H1 (cell line): ENCODE measurements around the gene BUD13. TPM values are rescaled to one million over a fixed set of nuclear protein-coding genes. Genes with fewer than 3 reads are reported as not detected.

Experiments used
- CTCF ChIA-PET: fragments of 300-600 bp; sonication (Branson Sonifier 250); formaldehyde crosslinking; loops from one replicate; lab custom pipeline; 2021; ENCODE audit not compliant: partially characterized antibody; lab: Charles Lee
- POLR2A ChIA-PET: fragments of 300-600 bp; sonication (Branson Sonifier 250); formaldehyde crosslinking; loops from one replicate; lab custom pipeline; 2021; ENCODE audit warnings: inconsistent platforms; ENCODE audit not compliant: partially characterized antibody; lab: Charles Lee
- DNase-seq, 2 experiments: peaks; one replicate each; pipeline versions ENCODE4 v3.0.0 to v3.0.0-alpha.2; 2010 to 2022; ENCODE audit warnings: low spot score in 2 of 2, low read depth in 1 of 2, mixed read lengths in 1 of 2
- FAIRE-seq: peaks from 2 replicates; lab custom pipeline; 2011; peaks lifted over from hg19 to GRCh38; lab: Jason Lieb, UNC
- H2AFZ ChIP-seq: 2 replicates; pipeline ENCODE4 v1.8.1; 2012; ENCODE audit warnings: low read length, inconsistent platforms
- H2AK5ac ChIP-seq: 2 replicates; pipeline ENCODE4 v1.6.1; 2013; ENCODE audit warnings: low read depth, low read length
- H2BK120ac ChIP-seq: replicated peaks from 2 replicates; pipeline ENCODE3; 2013; ENCODE audit warnings: low read depth, low read length, inconsistent platforms
- H2BK12ac ChIP-seq: 2 replicates; pipeline ENCODE4 v1.6.1; 2013; ENCODE audit warnings: low read depth, low read length
- H2BK15ac ChIP-seq: 2 replicates; pipeline ENCODE4 v1.6.1; 2013; ENCODE audit warnings: low read length
- H2BK20ac ChIP-seq: 2 replicates; pipeline ENCODE4 v1.6.1; 2013; ENCODE audit warnings: low read length
- H2BK5ac ChIP-seq: 2 replicates; pipeline ENCODE4 v1.6.1; 2013; ENCODE audit warnings: low read depth, low read length
- H3K14ac ChIP-seq: 2 replicates; pipeline ENCODE4 v1.6.1; 2013; ENCODE audit warnings: inconsistent platforms; ENCODE audit not compliant: insufficient read length
- H3K18ac ChIP-seq: 2 replicates; pipeline ENCODE4 v1.6.1; 2013; ENCODE audit warnings: low read length; ENCODE audit errors: extremely low read depth
- H3K23ac ChIP-seq: 2 replicates; pipeline ENCODE4 v1.6.1; 2013; ENCODE audit warnings: inconsistent platforms; ENCODE audit not compliant: insufficient read length
- H3K23me2 ChIP-seq: 2 replicates; pipeline ENCODE4 v1.6.1; 2013; ENCODE audit warnings: low read depth, low read length
- H3K27ac ChIP-seq: 2 replicates; pipeline ENCODE4 v1.6.1; 2011; ENCODE audit warnings: low read depth, low read length, inconsistent platforms
- H3K27me3 ChIP-seq, 4 experiments: replicated peaks in 1 of 4; 1 replicate in 1 of 4; 2 replicates in 3 of 4; pipeline versions ENCODE4 v1.6.1 to v1.8.1; 2011 to 2013; ENCODE audit warnings: low read length in 3 of 4, mild to moderate bottlenecking in 3 of 4, inconsistent platforms in 2 of 4, mixed read lengths in 2 of 4, moderate library complexity in 1 of 4; ENCODE audit not compliant: control insufficient read depth in 3 of 4, insufficient read depth in 3 of 4; ENCODE audit errors: extremely low read depth in 1 of 4
- H3K36me3 ChIP-seq, 4 experiments: 2 replicates each; pipeline versions ENCODE4 v1.6.1 to v1.8.1; 2011 to 2013; ENCODE audit warnings: mild to moderate bottlenecking in 4 of 4, low read length in 3 of 4, moderate library complexity in 2 of 4, control low read depth in 1 of 4, inconsistent platforms in 1 of 4; ENCODE audit not compliant: insufficient read depth in 4 of 4, control insufficient read depth in 2 of 4
- H3K4ac ChIP-seq: replicated peaks from 2 replicates; pipeline ENCODE3; 2013; ENCODE audit warnings: low read length, low read depth, mixed read lengths, inconsistent platforms; ENCODE audit not compliant: insufficient read length
- H3K4me1 ChIP-seq, 4 experiments: replicated peaks in 1 of 4; 1 replicate in 1 of 4; 2 replicates in 3 of 4; pipeline versions ENCODE4 v1.6.1 to v1.8.1; 2011 to 2013; ENCODE audit warnings: low read length in 3 of 4, inconsistent platforms in 2 of 4, mixed read lengths in 1 of 4; ENCODE audit not compliant: insufficient read depth in 4 of 4, control insufficient read depth in 3 of 4
- H3K4me2 ChIP-seq, 2 experiments: 2 replicates each; pipeline versions ENCODE4 v1.6.1 to v1.8.1; 2011 to 2013; ENCODE audit warnings: low read depth in 2 of 2, low read length in 2 of 2, control low read depth in 1 of 2, inconsistent platforms in 1 of 2, mild to moderate bottlenecking in 1 of 2; ENCODE audit not compliant: insufficient read depth in 1 of 2
- H3K4me3 ChIP-seq, 4 experiments: fragments of 200-600, 300-600 bp in 1 of 4; sonication (generic), shearing (Covaris generic), sonication (Bioruptor Twin) in 1 of 4; 2 replicates each; pipeline versions ENCODE4 v1.5.1 to v1.8.1; 2011 to 2016; ENCODE audit warnings: low read length in 4 of 4, low read depth in 3 of 4, control low read depth in 2 of 4, inconsistent platforms in 2 of 4, mild to moderate bottlenecking in 2 of 4, mixed read lengths in 1 of 4, moderate library complexity in 1 of 4; ENCODE audit not compliant: insufficient read depth in 2 of 4; ENCODE audit errors: extremely low read depth in 1 of 4
- H3K56ac ChIP-seq: replicated peaks from 2 replicates; pipeline ENCODE3; 2013; ENCODE audit warnings: low read depth, mild to moderate bottlenecking, mixed read lengths, low read length, inconsistent platforms; ENCODE audit not compliant: insufficient read length
- H3K79me1 ChIP-seq: 2 replicates; pipeline ENCODE4 v1.6.1; 2013; ENCODE audit warnings: low read depth, low read length, control low read depth
- H3K79me2 ChIP-seq, 2 experiments: 2 replicates each; pipeline versions ENCODE4 v1.6.1 to v1.8.1; 2012 to 2013; ENCODE audit warnings: low read length in 2 of 2, mild to moderate bottlenecking in 2 of 2, inconsistent platforms in 1 of 2; ENCODE audit not compliant: insufficient read depth in 2 of 2, control insufficient read depth in 1 of 2
- H3K9ac ChIP-seq, 4 experiments: replicated peaks in 1 of 4; 1 replicate in 1 of 4; 2 replicates in 3 of 4; pipeline versions ENCODE4 v1.6.1 to v1.8.1; 2011 to 2013; ENCODE audit warnings: low read depth in 3 of 4, low read length in 3 of 4, control low read depth in 2 of 4, mild to moderate bottlenecking in 2 of 4, moderate library complexity in 2 of 4, inconsistent platforms in 1 of 4; ENCODE audit errors: extremely low read depth in 1 of 4
- H3K9me3 ChIP-seq, 2 experiments: 2 replicates each; pipeline versions ENCODE4 v1.6.1 to v1.8.1; 2012 to 2013; ENCODE audit warnings: mild to moderate bottlenecking in 2 of 2, moderate library complexity in 2 of 2, control low read depth in 1 of 2, inconsistent platforms in 1 of 2, low read depth in 1 of 2, low read length in 1 of 2, mixed read lengths in 1 of 2; ENCODE audit not compliant: insufficient read depth in 2 of 2
- H4K20me1 ChIP-seq, 2 experiments: replicated peaks in 1 of 2; 2 replicates each; pipeline versions ENCODE3 to v1.8.1; 2011 to 2013; ENCODE audit warnings: inconsistent platforms in 2 of 2, low read length in 2 of 2, mild to moderate bottlenecking in 1 of 2; ENCODE audit not compliant: insufficient read depth in 2 of 2, control insufficient read depth in 1 of 2
- H4K5ac ChIP-seq: 2 replicates; pipeline ENCODE4 v1.6.1; 2013; ENCODE audit warnings: low read length, low read depth, mixed read lengths, inconsistent platforms; ENCODE audit not compliant: insufficient read length
- H4K8ac ChIP-seq: 2 replicates; pipeline ENCODE4 v1.8.0; 2013; ENCODE audit warnings: mild to moderate bottlenecking, moderate library complexity, low read length, inconsistent platforms; ENCODE audit not compliant: insufficient read depth; ENCODE audit errors: extremely low read depth
- H4K91ac ChIP-seq: replicated peaks from 2 replicates; pipeline ENCODE3; 2013; ENCODE audit warnings: low read length, mixed read lengths, inconsistent platforms; ENCODE audit not compliant: insufficient read length
- GABPA ChIP-seq: IDR thresholded peaks from 2 replicates; pipeline ENCODE4 v1.6.1; 2011; ENCODE audit warnings: mild to moderate bottlenecking, low read length, moderate library complexity, borderline replicate concordance; ENCODE audit not compliant: insufficient read depth
- KDM5A ChIP-seq: fragments of 200-600 bp; IDR thresholded peaks from 2 replicates; pipeline ENCODE4 v1.7.1; 2012; ENCODE audit warnings: mild to moderate bottlenecking, low read length, inconsistent platforms, mixed read lengths
- NRF1 ChIP-seq: IDR thresholded peaks from 2 replicates; pipeline ENCODE4 v1.6.1; 2011; ENCODE audit warnings: mild to moderate bottlenecking, low read depth, low read length, improper control_type of control experiment
- POU5F1 ChIP-seq: IDR thresholded peaks from 2 replicates; pipeline ENCODE4 v1.6.1; 2011; ENCODE audit warnings: low read depth, mild to moderate bottlenecking, low read length, moderate library complexity
- SUZ12 ChIP-seq: fragments of 200-600 bp; sonication (generic); IDR thresholded peaks from 2 replicates; pipeline ENCODE4 v1.6.1; 2012; ENCODE audit warnings: mild to moderate bottlenecking, inconsistent platforms, low read length, moderate library complexity, mixed read lengths
- TBP ChIP-seq: IDR thresholded peaks from 2 replicates; pipeline ENCODE4 v1.6.1; 2011; ENCODE audit warnings: low read depth, low read length, improper control_type of control experiment
- TCF12 ChIP-seq: IDR thresholded peaks from 2 replicates; pipeline ENCODE4 v1.6.1; 2011; ENCODE audit warnings: low read depth, mild to moderate bottlenecking, low read length
- TEAD4 ChIP-seq: IDR thresholded peaks from 2 replicates; pipeline ENCODE4 v1.6.1; 2012; ENCODE audit warnings: low read depth, low read length, inconsistent platforms, mixed read lengths
- ZNF274 ChIP-seq: IDR thresholded peaks from 2 replicates; pipeline ENCODE4 v1.7.0; 2012; ENCODE audit warnings: low read length, borderline replicate concordance; ENCODE audit errors: extremely low read depth
- WGBS, 2 experiments: shearing (Covaris generic) in 1 of 2; methylation state at CpG; one replicate each; pipeline versions ENCODE4 v1.1.6 to v1.1.7; 2013 to 2015; ENCODE audit warnings: low lambda C conversion rate in 2 of 2, mixed read lengths in 2 of 2, inconsistent platforms in 1 of 2, low coverage in 1 of 2, missing lambda C conversion rate in 1 of 2; ENCODE audit not compliant: insufficient replicate concordance in 2 of 2, insufficient coverage in 1 of 2, insufficient read length in 1 of 2; ENCODE audit errors: extremely low coverage in 1 of 2, missing lambda C conversion rate in 1 of 2; 5-methylcytosine and 5-hydroxymethylcytosine counted together
- polyA plus RNA-seq, 7 experiments: library from polyadenylated mRNA; depleted of rRNA in 3 of 7; stranded (reverse) in 5 of 7; unstranded in 2 of 7; fragments of >200 nt in 5 of 7; fragments of 200-250 nt in 2 of 7; gene quantifications; 1 replicate in 5 of 7; 2 replicates in 1 of 7; 4 replicates in 1 of 7; pipeline versions ENCODE4 v1.2.1 to v1.2.3, GENCODE V29; 2011 to 2013; ENCODE audit warnings: missing spikeins in 2 of 7, mixed read lengths in 2 of 7
- total RNA-seq: library from RNA; stranded (reverse); fragmentation: NEBNext Ultra II Directional; extraction: Animal tissue kit (Norgen Biotek cat#: 25700); gene quantifications from 2 replicates; pipeline ENCODE4 v1.2.1, GENCODE V29; 2021

Gene BUD13
- total and polyA plus RNA-seq, 2 of the 8 experiments (the other 6 are each of a cell fraction or from before 2014, with no cell fraction given) = 24.8 to 27.2 TPM

DNA sequence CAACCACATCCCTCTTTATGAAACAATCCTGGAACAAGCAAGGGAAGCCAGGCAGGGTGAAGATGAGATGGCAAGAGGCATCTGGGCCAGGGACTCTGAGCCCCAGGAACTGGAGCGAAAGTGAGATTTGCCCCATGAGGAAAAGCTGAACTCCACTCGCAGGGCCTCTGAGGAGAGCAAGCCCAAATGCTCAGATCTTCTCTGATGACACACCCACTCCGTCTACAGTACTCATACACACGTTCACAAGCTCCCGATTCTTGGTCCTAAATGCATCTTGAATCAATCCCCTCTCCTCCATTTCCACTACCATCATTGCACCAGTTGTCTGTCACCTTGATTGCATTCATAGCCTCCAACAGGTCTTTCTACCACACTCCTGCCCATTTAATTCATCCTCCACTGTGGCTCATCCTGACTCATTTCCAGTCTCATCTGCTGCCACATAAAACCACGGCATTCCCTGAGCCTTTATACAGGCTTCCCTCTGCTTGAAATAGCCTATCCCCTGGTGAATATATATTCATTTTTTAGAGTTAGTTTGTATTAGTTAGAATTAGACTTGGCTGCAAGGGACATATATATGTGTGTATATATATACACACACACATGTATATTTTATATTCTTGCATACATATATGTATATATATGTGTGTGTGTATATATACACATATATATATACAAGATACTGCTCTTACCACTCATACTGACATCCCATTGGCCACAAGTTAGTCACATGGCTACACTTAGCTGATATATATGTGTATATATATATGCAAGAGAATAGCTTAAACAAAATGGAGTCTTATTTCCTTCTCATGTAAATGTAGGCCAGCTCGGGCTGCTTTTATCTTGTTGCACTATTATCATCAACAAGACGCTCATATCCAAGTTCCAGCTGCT is 20.3 kb upstream of the BUD13 start:
- ChIA-PET POLR2A (interaction anchor here (2.8 kb wide), 1 partner anchor 42 kb away, joined by 16 read pairs; no protein-coding TSS in a partner anchor), CTCF (interaction anchor here (0.6 to 12.1 kb wide), 16 partner anchors 7 to 387 kb away, joined by 3 to 237 read pairs (median 4); partner anchors contain the start of genes APOA1, APOA4 and APOC3)
- H3K4ac ChIP-seq = no peak overlapping the region
- H3K18ac ChIP-seq = no peak overlapping the region
- peak overlapping the region in 1 of 2 experiments; percentile 10; a peak in 1 of 4 replicates for H3K4me2 ChIP-seq
- no peaks in the 10 kb centered on the region for H3K36me3 ChIP-seq
- H3K23ac ChIP-seq = no peak overlapping the region
- DNase-seq = no peak
- no peak overlapping the region for H2AK5ac ChIP-seq
- no peak for FAIRE-seq
- no peak overlapping the region for H2BK12ac ChIP-seq
- H3K14ac ChIP-seq = no peak overlapping the region
- H2BK15ac ChIP-seq = no peak overlapping the region
- no peak overlapping the region for H2BK20ac ChIP-seq
- H2AFZ ChIP-seq = peak overlapping the region; percentile 96
- 80% methylated on average over 8 of the region's 8 CpGs; no CpG with 5 or more reads in 1 of the 2 experiments for WGBS, 2 experiments
- no peaks in the 10 kb centered on the region for H4K20me1 ChIP-seq
- no peak overlapping the region for H3K56ac ChIP-seq
- no peak overlapping the region for H2BK120ac ChIP-seq
- H3K9me3 ChIP-seq = no peaks in the 10 kb centered on the region
- peaks cover 0 to 11% (median 3%) of the 10 kb centered on the region in 4 experiments; a peak in 4 of 7 replicates for H3K27me3 ChIP-seq
- H4K8ac ChIP-seq = peak overlapping the region; percentile 28; the same call in 1 of the 2 replicates
- H4K91ac ChIP-seq = no peak overlapping the region
- H3K9ac ChIP-seq = no peak overlapping the region
- H3K23me2 ChIP-seq = peaks cover 3% of the 10 kb centered on the region
- no peaks in the 10 kb centered on the region for H3K79me1 ChIP-seq
- no peak overlapping the region for H3K27ac ChIP-seq
- H3K79me2 ChIP-seq = no peaks in the 10 kb centered on the region
- H3K4me3 ChIP-seq = no peak overlapping the region
- H2BK5ac ChIP-seq = no peak overlapping the region
- no peak overlapping the region for H4K5ac ChIP-seq
- peaks cover 4 to 7% (median 5%) of the 10 kb centered on the region in 4 experiments for H3K4me1 ChIP-seq
- TF ChIP-seq TEAD4 (no peak), KDM5A (no peak), TBP (no peak), ZNF274 (no peak), POU5F1 (no peak), TCF12 (no peak), SUZ12 (no peak), NRF1 (no peak), GABPA (no peak)
